HEK293 (cell line): ENCODE results near the gene ESPL1.

Experiments used
- GLIS2 ChIP-seq: fragments of 450-650 bp; formaldehyde crosslinking; IDR thresholded peaks from 2 replicates; pipeline ENCODE4 v1.5.1; 2016; ENCODE audit warnings: missing biosample characterization, missing genetic modification characterization
- HIC1 ChIP-seq: fragments of 450-650 bp; formaldehyde crosslinking; IDR thresholded peaks from 2 replicates; pipeline ENCODE4 v1.5.1; 2016; ENCODE audit warnings: missing biosample characterization, missing genetic modification characterization
- OSR2 ChIP-seq: fragments of 450-650 bp; formaldehyde crosslinking; IDR thresholded peaks from 2 replicates; pipeline ENCODE4 v1.5.1; 2016; ENCODE audit warnings: missing biosample characterization, missing genetic modification characterization
- SP2 ChIP-seq: fragments of 450-650 bp; formaldehyde crosslinking; IDR thresholded peaks from 2 replicates; pipeline ENCODE4 v1.5.1; 2016; ENCODE audit warnings: missing biosample characterization, missing genetic modification characterization
- WT1 ChIP-seq: fragments of 450-650 bp; formaldehyde crosslinking; IDR thresholded peaks from 2 replicates; pipeline ENCODE4 v1.5.1; 2016; ENCODE audit warnings: missing biosample characterization, missing genetic modification characterization
- ZBTB44 ChIP-seq: fragments of 450-650 bp; IDR thresholded peaks from 2 replicates; pipeline ENCODE4 v1.5.1; 2018; ENCODE audit warnings: missing biosample characterization, mild to moderate bottlenecking, missing genetic modification characterization
- ZEB2 ChIP-seq: fragments of 450-650 bp; formaldehyde crosslinking; IDR thresholded peaks from 2 replicates; pipeline ENCODE4 v1.5.1; 2016; ENCODE audit warnings: missing biosample characterization, missing genetic modification characterization
- ZFP37 ChIP-seq: fragments of 450-650 bp; formaldehyde crosslinking; IDR thresholded peaks from 2 replicates; pipeline ENCODE4 v1.5.1; 2016; ENCODE audit warnings: missing biosample characterization, missing genetic modification characterization
- ZFP69B ChIP-seq: fragments of 450-650 bp; formaldehyde crosslinking; IDR thresholded peaks from 2 replicates; pipeline ENCODE4 v1.5.1; 2016; ENCODE audit warnings: missing biosample characterization, missing genetic modification characterization
- ZNF132 ChIP-seq: fragments of 450-650 bp; formaldehyde crosslinking; IDR thresholded peaks from 2 replicates; pipeline ENCODE4 v1.5.1; 2017; ENCODE audit warnings: missing biosample characterization, missing genetic modification characterization, borderline replicate concordance
- ZNF157 ChIP-seq: fragments of 450-650 bp; formaldehyde crosslinking; IDR thresholded peaks from 2 replicates; pipeline ENCODE4 v1.5.1; 2016; ENCODE audit warnings: missing biosample characterization, missing genetic modification characterization
- ZNF184 ChIP-seq: fragments of 450-650 bp; IDR thresholded peaks from 2 replicates; pipeline ENCODE4 v1.5.1; 2018; ENCODE audit warnings: missing biosample characterization, mild to moderate bottlenecking, missing genetic modification characterization
- ZNF221 ChIP-seq: fragments of 450-650 bp; formaldehyde crosslinking; IDR thresholded peaks from 2 replicates; pipeline ENCODE4 v1.5.1; 2017; ENCODE audit warnings: missing biosample characterization, missing genetic modification characterization, borderline replicate concordance
- ZNF24 ChIP-seq: fragments of 450-650 bp; formaldehyde crosslinking; IDR thresholded peaks from 2 replicates; pipeline ENCODE4 v1.5.1; 2016; ENCODE audit warnings: missing biosample characterization, missing genetic modification characterization
- ZNF302 ChIP-seq: fragments of 450-650 bp; formaldehyde crosslinking; IDR thresholded peaks from 2 replicates; pipeline ENCODE4 v1.5.1; 2016; ENCODE audit warnings: missing biosample characterization, missing genetic modification characterization, low read depth
- ZNF366 ChIP-seq: fragments of 450-650 bp; formaldehyde crosslinking; conservative IDR thresholded peaks from 2 replicates; pipeline ENCODE4 v1.5.1; 2016; ENCODE audit warnings: missing biosample characterization, missing genetic modification characterization
- ZNF510 ChIP-seq: fragments of 450-650 bp; formaldehyde crosslinking; IDR thresholded peaks from 2 replicates; pipeline ENCODE4 v1.5.1; 2018; ENCODE audit warnings: mild to moderate bottlenecking, missing genetic modification characterization, missing biosample characterization; ENCODE audit not compliant: insufficient replicate concordance
- ZNF555 ChIP-seq: fragments of 450-650 bp; formaldehyde crosslinking; conservative IDR thresholded peaks from 2 replicates; pipeline ENCODE4 v1.5.1; 2017; ENCODE audit warnings: missing biosample characterization, mild to moderate bottlenecking, missing genetic modification characterization, inconsistent platforms
- ZNF692 ChIP-seq: fragments of 450-650 bp; formaldehyde crosslinking; IDR thresholded peaks from 2 replicates; pipeline ENCODE4 v1.5.1; 2016; ENCODE audit warnings: missing biosample characterization, missing genetic modification characterization
- ZNF777 ChIP-seq: fragments of 450-650 bp; formaldehyde crosslinking; IDR thresholded peaks from 2 replicates; pipeline ENCODE4 v1.5.1; 2017; ENCODE audit warnings: missing biosample characterization, missing genetic modification characterization, borderline replicate concordance
- ZNF792 ChIP-seq: fragments of 450-650 bp; formaldehyde crosslinking; IDR thresholded peaks from 2 replicates; pipeline ENCODE4 v1.5.1; 2016; ENCODE audit warnings: missing biosample characterization, missing genetic modification characterization
- ZSCAN16 ChIP-seq: fragments of 450-650 bp; formaldehyde crosslinking; IDR thresholded peaks from 2 replicates; pipeline ENCODE4 v1.5.1; 2016; ENCODE audit warnings: missing biosample characterization, missing genetic modification characterization
- TF ChIP-seq, protein P1 (sequence below): fragments of 450-650 bp; formaldehyde crosslinking; IDR thresholded peaks from 2 replicates; pipeline ENCODE4 v1.5.1; 2017; ENCODE audit warnings: missing biosample characterization, missing genetic modification characterization
- TF ChIP-seq, protein P2 (sequence below): fragments of 450-650 bp; formaldehyde crosslinking; IDR thresholded peaks from 2 replicates; pipeline ENCODE4 v1.5.1; 2016; ENCODE audit warnings: missing biosample characterization, missing genetic modification characterization
- TF ChIP-seq, protein P3 (sequence below): fragments of 450-650 bp; formaldehyde crosslinking; optimal IDR thresholded peaks from 2 replicates; pipeline ENCODE3; 2016; ENCODE audit warnings: missing biosample characterization, mild to moderate bottlenecking, missing genetic modification characterization
- TF ChIP-seq, protein P4 (sequence below): fragments of 450-650 bp; formaldehyde crosslinking; IDR thresholded peaks from 2 replicates; pipeline ENCODE4 v1.5.1; 2016; ENCODE audit warnings: missing biosample characterization, missing genetic modification characterization

The ESPL1 gene

DNA sequence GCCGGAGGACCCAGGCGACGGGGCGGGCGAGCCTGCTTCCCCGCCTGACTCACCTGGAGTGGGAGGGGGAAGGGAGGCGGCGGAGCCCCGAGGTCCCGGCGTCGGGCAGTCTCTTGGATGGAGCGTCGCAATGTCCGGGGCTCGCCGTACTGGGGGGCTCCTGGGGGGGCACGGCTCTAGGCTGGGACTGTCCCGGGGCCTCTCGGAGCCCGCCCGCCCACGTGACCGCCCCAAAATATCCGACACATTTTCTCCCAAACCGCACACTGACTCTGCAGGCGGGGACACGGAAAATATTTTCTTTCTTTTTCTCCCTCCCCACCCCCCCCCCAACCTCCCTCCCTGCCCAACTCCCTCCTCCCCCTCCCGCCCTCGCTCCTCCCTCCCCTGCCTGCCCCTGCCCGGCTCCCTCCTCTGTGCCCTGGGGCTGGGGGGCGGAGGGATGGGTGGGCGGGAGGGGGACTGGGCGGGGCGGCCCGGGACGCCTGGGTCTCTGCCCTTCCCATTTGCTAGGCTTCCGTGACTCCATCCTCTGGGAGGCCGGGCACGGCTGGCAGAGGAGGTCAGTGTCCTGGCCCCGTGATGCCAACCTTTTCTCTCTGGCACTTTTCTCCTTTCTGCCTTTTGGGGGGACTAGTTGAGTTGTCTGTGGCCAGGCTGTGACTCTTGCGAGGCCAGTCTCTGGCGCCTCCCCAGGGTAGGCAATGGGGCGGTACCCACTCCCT, 36.0 kb upstream of the ESPL1 start, which contains the start of gene RARG (continued):
- TF ChIP-seq, protein P1, sequence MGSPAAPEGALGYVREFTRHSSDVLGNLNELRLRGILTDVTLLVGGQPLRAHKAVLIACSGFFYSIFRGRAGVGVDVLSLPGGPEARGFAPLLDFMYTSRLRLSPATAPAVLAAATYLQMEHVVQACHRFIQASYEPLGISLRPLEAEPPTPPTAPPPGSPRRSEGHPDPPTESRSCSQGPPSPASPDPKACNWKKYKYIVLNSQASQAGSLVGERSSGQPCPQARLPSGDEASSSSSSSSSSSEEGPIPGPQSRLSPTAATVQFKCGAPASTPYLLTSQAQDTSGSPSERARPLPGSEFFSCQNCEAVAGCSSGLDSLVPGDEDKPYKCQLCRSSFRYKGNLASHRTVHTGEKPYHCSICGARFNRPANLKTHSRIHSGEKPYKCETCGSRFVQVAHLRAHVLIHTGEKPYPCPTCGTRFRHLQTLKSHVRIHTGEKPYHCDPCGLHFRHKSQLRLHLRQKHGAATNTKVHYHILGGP (tag by site-specific recombination) = no peak
- TF ChIP-seq, protein P2, sequence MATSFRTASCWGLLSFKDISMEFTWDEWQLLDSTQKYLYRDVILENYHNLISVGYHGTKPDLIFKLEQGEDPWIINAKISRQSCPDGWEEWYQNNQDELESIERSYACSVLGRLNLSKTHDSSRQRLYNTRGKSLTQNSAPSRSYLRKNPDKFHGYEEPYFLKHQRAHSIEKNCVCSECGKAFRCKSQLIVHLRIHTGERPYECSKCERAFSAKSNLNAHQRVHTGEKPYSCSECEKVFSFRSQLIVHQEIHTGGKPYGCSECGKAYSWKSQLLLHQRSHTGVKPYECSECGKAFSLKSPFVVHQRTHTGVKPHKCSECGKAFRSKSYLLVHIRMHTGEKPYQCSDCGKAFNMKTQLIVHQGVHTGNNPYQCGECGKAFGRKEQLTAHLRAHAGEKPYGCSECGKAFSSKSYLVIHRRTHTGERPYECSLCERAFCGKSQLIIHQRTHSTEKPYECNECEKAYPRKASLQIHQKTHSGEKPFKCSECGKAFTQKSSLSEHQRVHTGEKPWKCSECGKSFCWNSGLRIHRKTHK (tag by site-specific recombination) = no peak
- TF ChIP-seq ZFP69B (no peak), ZNF24 (tag by site-specific recombination) (no peak), ZSCAN16 (tag by site-specific recombination) (no peak), ZNF366 (tag by site-specific recombination) (0 out of 2 replicates have a peak, but pooled peaks have one; percentile 1), ZNF302 (tag by site-specific recombination) (no peak), ZNF157 (tag by site-specific recombination) (no peak), SP2 (tag by site-specific recombination) (peak; percentile 56), ZNF221 (tag by site-specific recombination) (no peak), ZNF692 (tag by site-specific recombination) (peak; percentile 45; the same call in 1 of the 2 replicates), ZNF555 (tag by site-specific recombination) (no peak), ZNF132 (tag by site-specific recombination) (no peak), ZBTB44 (no peak), ZNF777 (tag by site-specific recombination) (no peak; the same call in 1 of the 2 replicates), ZEB2 (tag by site-specific recombination) (peak; percentile 79), WT1 (tag by site-specific recombination) (no peak; the same call in 1 of the 2 replicates), GLIS2 (tag by site-specific recombination) (peak; percentile 83), HIC1 (tag by site-specific recombination) (0 out of 2 replicates have a peak, but pooled peaks have one; percentile 50), OSR2 (tag by site-specific recombination) (no peak), ZNF510 (tag by site-specific recombination) (no peak), ZNF792 (tag by site-specific recombination) (no peak), ZFP37 (no peak), ZNF184 (tag by site-specific recombination) (0 out of 2 replicates have a peak, but pooled peaks have one; percentile 17)
- TF ChIP-seq, protein P3, sequence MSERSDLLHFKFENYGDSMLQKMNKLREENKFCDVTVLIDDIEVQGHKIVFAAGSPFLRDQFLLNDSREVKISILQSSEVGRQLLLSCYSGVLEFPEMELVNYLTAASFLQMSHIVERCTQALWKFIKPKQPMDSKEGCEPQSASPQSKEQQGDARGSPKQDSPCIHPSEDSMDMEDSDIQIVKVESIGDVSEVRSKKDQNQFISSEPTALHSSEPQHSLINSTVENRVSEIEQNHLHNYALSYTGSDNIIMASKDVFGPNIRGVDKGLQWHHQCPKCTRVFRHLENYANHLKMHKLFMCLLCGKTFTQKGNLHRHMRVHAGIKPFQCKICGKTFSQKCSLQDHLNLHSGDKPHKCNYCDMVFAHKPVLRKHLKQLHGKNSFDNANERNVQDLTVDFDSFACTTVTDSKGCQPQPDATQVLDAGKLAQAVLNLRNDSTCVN = peak; percentile 42
- TF ChIP-seq, protein P4, sequence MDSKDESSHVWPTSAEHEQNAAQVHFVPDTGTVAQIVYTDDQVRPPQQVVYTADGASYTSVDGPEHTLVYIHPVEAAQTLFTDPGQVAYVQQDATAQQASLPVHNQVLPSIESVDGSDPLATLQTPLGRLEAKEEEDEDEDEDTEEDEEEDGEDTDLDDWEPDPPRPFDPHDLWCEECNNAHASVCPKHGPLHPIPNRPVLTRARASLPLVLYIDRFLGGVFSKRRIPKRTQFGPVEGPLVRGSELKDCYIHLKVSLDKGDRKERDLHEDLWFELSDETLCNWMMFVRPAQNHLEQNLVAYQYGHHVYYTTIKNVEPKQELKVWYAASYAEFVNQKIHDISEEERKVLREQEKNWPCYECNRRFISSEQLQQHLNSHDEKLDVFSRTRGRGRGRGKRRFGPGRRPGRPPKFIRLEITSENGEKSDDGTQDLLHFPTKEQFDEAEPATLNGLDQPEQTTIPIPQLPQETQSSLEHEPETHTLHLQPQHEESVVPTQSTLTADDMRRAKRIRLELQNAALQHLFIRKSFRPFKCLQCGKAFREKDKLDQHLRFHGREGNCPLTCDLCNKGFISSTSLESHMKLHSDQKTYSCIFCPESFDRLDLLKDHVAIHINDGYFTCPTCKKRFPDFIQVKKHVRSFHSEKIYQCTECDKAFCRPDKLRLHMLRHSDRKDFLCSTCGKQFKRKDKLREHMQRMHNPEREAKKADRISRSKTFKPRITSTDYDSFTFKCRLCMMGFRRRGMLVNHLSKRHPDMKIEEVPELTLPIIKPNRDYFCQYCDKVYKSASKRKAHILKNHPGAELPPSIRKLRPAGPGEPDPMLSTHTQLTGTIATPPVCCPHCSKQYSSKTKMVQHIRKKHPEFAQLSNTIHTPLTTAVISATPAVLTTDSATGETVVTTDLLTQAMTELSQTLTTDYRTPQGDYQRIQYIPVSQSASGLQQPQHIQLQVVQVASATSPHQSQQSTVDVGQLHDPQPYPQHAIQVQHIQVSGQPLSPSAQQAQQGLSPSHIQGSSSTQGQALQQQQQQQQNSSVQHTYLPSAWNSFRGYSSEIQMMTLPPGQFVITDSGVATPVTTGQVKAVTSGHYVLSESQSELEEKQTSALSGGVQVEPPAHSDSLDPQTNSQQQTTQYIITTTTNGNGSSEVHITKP (tag by site-specific recombination) = peak; percentile 12; the same call in 1 of the 2 replicates
